ENCODE results near the gene DYSF.

DYSF gene

DNA sequence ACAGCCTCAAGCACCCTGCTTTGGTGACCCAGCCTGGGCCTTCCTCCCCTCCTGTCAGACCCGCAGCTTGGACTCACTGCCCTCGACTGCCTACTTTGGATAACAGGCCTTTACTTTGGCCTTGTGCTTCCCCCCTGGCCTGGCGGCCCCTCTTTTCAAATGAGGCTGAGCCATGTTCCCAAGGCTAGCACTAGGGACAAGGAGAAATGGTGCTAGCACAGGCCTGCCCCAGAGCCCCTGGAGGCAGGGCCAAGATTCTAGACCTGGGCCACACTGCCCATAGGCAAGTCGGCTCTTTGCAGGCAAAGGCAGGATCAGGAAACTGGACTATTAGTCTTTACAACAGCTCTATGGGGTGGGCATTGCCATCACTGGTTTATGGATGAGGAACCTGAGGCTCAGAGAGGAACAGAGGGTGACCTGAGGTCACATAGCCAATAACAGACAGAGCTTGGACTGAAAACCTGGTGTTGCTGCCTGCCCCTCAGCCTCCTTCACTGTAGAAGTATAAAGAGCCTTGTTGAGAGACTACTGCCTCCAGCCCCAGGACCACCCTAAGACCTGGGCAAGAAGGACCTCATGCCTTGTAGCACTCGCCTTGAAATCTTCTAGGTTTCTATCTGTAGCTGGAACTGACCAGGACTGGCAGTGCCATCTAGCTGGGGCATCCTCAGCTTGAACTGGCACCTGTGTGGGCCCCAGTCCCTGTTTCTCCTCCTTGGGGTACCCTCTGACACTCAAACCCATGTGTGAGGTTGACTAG is 266.3 kb downstream of the DYSF start:
- no peak for DNase-seq (ENCODE audit: low read depth in 3 of 3, low spot score in 1 of 3)

GRCh38 chr2:71720283-71720560 is 266.9 kb downstream of the DYSF start:
- no peak for DNase-seq (ENCODE audit: low read depth in 3 of 3, low spot score in 1 of 3)

DNA sequence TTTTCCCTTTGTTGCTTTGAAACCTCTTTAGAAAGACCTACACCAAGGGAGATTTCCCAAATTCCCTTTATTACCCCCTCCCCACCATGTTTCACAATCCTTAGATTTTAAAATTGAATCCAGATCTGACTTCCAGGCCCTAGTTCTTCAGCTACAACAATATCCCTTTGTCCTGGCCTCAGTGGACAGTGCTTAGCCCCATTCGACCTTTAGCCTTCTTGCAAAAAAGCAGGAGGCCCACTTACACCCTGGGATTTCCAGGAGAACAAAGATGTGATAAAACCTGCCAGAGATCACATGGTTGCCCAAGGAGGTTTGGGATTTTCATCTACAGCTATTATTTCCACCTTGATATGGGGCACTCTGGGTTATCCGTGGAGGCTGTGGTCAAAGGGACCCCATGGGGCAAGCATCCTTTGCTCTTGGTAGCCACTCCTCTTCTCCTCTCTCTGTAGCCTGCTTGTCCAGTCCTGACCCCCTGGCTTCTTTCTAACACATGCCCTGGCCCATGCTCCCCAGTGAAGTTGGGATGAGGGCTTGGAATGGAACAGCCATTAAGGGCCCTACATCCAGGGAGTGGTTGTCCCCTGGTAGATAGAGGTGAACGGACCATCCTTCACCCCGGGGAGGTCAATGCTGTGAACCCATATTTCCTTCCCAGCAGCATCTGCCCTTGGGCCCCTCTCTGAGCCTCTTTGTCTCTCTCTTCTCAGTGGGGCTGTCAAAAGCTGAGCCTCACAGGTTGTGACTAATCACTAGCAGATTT is 267.4 kb downstream of the DYSF start:
- no peak for DNase-seq (ENCODE audit: low read depth in 3 of 3, low spot score in 1 of 3)

DNA sequence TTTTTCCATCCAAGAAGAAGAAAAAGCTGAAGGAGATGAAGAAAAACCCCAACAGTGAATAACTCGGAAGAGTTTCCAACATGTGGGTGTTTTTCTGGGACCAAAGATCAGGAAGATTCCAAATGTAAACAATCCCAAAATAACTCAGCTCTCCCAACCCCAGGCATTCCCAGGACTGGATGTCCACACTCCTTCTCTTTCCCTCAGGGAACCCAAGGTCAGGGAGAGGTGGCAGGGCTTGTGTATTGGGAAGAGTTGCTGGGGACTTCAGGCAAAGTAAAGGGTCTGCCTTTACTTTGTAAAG is 268.0 kb downstream of the DYSF start:
- DNase-seq (ENCODE audit: low read depth in 3 of 3, low spot score in 1 of 3) = no peak

DNA sequence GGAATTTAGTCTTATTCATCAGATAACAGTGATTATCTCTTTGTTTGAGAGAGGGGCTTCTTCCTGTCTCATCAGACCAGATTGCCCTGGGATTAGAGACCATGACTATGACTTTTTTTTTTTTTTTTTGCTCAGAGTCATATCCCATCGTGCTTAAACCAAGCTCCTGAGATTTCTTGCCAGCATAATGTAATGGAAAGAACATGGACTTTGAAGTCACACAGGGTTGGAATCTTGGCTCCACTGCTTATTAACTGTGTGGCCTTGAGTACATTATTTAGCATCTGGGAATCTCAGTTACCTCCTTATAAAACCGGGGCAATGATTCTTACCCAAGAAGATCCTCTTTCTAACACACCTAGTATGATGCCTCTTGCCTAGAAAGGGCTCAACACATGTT is 268.3 kb downstream of the DYSF start:
- DNase-seq (ENCODE audit: low read depth in 3 of 3, low spot score in 1 of 3) = no peak

- DNase-seq (ENCODE audit: low read depth in 3 of 3, low spot score in 1 of 3) = no peak
Observed at GRCh38 chr2:71722286-71722685, 268.9 kb downstream of the DYSF start.

DNA sequence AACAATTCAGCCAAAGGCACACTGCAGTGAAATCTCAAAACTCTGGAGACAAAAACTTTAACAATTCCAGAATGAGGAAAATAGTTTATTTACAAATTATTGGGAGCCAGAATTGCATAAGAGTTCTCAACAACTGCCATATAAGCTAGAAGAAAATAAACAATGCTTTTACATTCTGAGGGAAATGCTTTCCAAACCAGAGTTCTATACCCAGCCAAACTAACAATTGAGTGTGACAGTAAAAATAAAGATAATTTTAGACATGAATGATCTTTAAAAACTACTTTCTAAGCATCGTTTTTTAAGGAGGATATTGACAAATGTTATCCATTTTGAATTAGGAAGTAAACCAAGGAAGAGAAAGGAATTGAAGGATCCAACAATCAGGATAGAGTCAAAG is 271.4 kb downstream of the DYSF start:
- DNase-seq (ENCODE audit: low read depth in 3 of 3, low spot score in 1 of 3) = no peak

DNA sequence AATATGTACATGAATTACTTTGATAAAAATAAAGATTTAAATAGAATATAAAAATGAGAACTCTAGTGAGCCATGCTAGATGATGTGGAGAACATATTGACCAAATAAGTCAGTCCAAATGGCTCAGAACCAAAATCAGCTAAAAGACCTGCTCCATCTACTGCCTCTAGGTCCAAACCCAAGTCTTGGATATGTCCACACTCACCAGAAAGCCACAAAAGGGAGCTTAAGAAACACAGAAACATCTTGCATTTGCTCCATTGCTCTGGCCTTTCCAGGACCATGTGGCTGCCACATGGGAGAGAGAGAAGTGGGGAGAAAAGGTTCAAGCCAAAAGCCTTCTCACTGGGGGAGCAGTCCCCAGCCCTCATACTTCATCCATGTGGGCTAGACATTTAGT is 272.5 kb downstream of the DYSF start:
- no peak for DNase-seq (ENCODE audit: low read depth in 3 of 3, low spot score in 1 of 3)

DNA sequence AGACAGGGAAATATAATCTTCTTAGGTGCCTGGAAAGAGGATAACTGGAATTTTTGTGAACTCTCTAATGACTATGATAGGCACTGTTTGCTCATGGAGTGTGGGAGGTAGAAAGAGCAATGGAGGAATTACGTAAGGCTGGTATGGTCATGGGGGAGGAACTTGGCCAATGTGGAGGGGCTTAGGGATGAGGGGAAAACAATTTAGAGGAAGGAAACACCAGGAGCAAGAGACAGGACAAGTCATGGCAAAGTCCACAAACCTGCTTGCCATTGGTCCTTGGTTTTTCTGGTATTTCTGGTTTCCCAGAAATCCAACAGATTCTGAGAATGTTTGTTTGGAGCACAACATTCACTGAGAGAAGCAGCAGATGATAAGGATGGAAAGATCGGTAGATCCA is 274.2 kb downstream of the DYSF start:
- no peak for DNase-seq (ENCODE audit: low read depth in 3 of 3, low spot score in 1 of 3)

DNA sequence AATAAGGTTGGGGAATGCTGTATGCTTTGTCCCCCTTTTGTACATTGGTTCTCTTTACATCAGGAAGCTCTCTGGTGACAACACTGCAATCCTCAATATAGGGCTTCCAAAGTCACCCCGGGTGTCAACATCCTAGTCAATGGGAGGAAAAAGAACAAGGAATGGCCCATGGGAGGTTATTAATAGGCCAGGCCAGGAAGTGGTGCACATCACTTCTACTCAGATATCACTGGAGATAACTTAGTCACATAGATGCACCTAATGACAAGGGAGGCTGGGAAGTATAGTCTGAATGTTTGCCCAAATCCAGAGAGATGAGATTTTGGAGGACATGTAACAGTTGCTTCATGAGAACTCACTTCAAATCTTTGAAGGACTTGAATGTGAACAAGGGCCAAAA is 274.7 kb downstream of the DYSF start:
- DNase-seq (ENCODE audit: low read depth in 3 of 3, low spot score in 1 of 3) = no peak

GRCh38 chr2:71730785-71731383 is 277.5 kb downstream of the DYSF start:
- DNase-seq (ENCODE audit: low read depth in 3 of 3, low spot score in 1 of 3) = no peak

DNA sequence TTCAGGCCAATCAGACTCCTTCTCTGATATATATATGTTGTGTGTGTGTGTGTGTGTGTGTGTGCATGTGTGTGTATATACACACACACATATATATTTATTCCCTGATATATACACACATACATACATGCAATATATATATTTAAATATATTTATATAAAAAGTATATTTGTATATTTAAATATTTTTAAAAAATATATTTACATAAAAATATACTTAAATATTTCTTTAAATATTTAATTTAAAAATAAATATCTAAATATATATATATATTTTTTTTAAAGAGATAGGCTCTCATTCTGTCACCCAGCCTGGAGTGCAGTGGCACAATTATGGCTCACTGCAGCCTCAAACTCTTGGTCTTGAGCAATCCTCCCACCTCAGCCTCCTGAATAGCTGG is 281.3 kb downstream of the DYSF start:
- no peak for DNase-seq (ENCODE audit: low read depth in 3 of 3, low spot score in 1 of 3)

DNA sequence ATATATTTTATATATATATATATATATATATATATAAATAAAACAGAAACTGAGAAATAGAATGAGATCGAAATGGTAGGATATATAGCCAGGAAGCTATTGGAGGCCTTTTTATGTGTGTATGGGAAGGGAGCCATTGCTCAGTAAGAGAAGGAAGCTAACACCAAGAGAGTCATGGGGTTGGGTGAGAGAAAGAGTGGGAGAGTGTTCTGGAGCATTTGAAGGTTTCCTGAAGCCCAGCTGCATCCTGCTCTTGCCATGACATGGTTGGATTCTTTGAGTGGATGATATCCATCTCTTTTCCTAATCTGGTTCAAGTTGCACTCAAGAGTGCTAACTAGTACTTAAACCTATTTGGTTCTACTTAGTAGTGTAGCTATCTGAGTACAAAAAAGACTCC is 282.3 kb downstream of the DYSF start:
- DNase-seq (ENCODE audit: low read depth in 3 of 3, low spot score in 1 of 3) = no peak
